Adrenal gland (tissue), 12 donors: ENCODE measurements around the gene PODXL. TPM values are rescaled to one million over a fixed set of nuclear protein-coding genes. Genes with fewer than 3 reads are reported as not detected.

Source experiments
- DNase-seq, 7 donors: peaks; one replicate each; pipeline ENCODE4 v3.0.0-alpha.2; 2019 to 2020
- H3K27ac ChIP-seq, 5 donors: fragments of 200-600 bp; sonication (generic) in 4 of 5; 1 replicate in 3 of 5; 2 replicates in 2 of 5; pipeline versions ENCODE4 v1.5.1 to v1.8.0; 2016 to 2020; ENCODE audit warnings: mild to moderate bottlenecking in 1 of 5
- H3K27me3 ChIP-seq: fragments of 200-600 bp; 2 replicates; pipeline ENCODE4 v1.8.0; 2021
- H3K36me3 ChIP-seq, 2 donors: fragments of 200-600 bp; replicated peaks in 1 of 2; 1 replicate in 1 of 2; 2 replicates in 1 of 2; pipeline versions ENCODE4 v1.5.1 to v1.8.0; 2018 to 2022
- H3K4me1 ChIP-seq, 2 donors: fragments of 200-600 bp; replicated peaks in 1 of 2; 1 replicate in 1 of 2; 2 replicates in 1 of 2; pipeline versions ENCODE4 v1.5.1 to v1.8.0; 2018 to 2021
- H3K4me3 ChIP-seq, 4 donors: fragments of 200-600 bp; sonication (generic) in 3 of 4; one replicate each; pipeline ENCODE4 v1.5.1; 2016 to 2018
- H3K9me3 ChIP-seq, 3 donors: fragments of 200-600 bp; sonication (generic) in 1 of 3; replicated peaks in 1 of 3; 1 replicate in 2 of 3; 2 replicates in 1 of 3; pipeline versions ENCODE4 v1.5.1 to v1.8.0; 2016 to 2021
- CTCF ChIP-seq, 6 experiments: fragments of 450-650 bp in 4 of 6; fragments of 200-600 bp in 2 of 6; sonication (generic) in 1 of 6; IDR thresholded peaks; 1 replicate in 5 of 6; 2 replicates in 1 of 6; pipeline versions ENCODE4 v1.5.1 to v1.8.0; 2016 to 2021; ENCODE audit warnings: antibody characterized with exemption in 6 of 6, mild to moderate bottlenecking in 2 of 6, moderate library complexity in 1 of 6
- POLR2A ChIP-seq, 2 donors: fragments of 450-650 bp; IDR thresholded peaks; one replicate each; pipeline ENCODE4 v1.6.1; 2017; ENCODE audit warnings: antibody characterized with exemption in 2 of 2, mild to moderate bottlenecking in 2 of 2, moderate library complexity in 1 of 2
- WGBS, 4 donors: extraction: QIAGEN DNeasy Blood & Tissue Kit in 2 of 4; methylation state at CpG; one replicate each; pipeline versions ENCODE4 v1.1.5 to v1.1.7; 2013 to 2017; 5-methylcytosine and 5-hydroxymethylcytosine counted together
- intact Hi-C, 2 donors: fragments of 100-400 bp; cut with DNase I; formaldehyde crosslinking; loops; one replicate each; pipeline versions ENCODE4 v1.14.1 to v1.15.0; 2022 to 2023
- polyA plus RNA-seq, 3 donors: library from polyadenylated mRNA; stranded (reverse); fragments of 200-250 nt in 2 of 3; fragments of 350-450 nt in 1 of 3; fragmentation: Illumina TruSeq in 1 of 3; extraction: RNeasy Lipid Tissue Mini Kit (QIAGEN cat#74804) in 1 of 3; gene quantifications; one replicate each; pipeline ENCODE4 v1.2.3, GENCODE V29; 2013 to 2014
- total RNA-seq, 9 donors: library from RNA; depleted of rRNA in 4 of 9; stranded (reverse); fragments of >200 nt in 4 of 9; fragments of 120-200 nt in 1 of 9; fragmentation: NEBNext Ultra II Directional in 1 of 9; extraction: Animal tissue kit (Norgen Biotek cat#: 25700) in 1 of 9; gene quantifications; one replicate each; pipeline versions ENCODE4 v1.1.0 to v1.2.4, GENCODE V29; 2013 to 2023
- donor health status: healthy with polysubstance abuse.
- donor health status: Bipolar disorder and iron deficiency.
- donor health status: DM: yes; HTN: yes; CAD: no.
- donor health status: DM: no; HTN: no; CAD: no.
- donor health status: DM: no; HTN: no; CAD: no.
- donor health status: DM: yes; HTN: yes; CAD: no.

The PODXL gene
- total and polyA plus RNA-seq, 12 donors = 7.0 to 99.6 (median 35.6) TPM

- H3K4me3 ChIP-seq = peak overlapping the region in 1 of 4 donors; percentile 43
Observed at GRCh38 chr7:131557652-131558385, 1.4 kb upstream of the PODXL start.

GRCh38 chr7:131556909-131557651 lies 652 bp upstream of the PODXL start:
- no peaks in the 10 kb centered on the region for H3K36me3 ChIP-seq
- intact Hi-C loops = no loop called here
- H3K9me3 ChIP-seq = no peaks in the 10 kb centered on the region
- WGBS, 4 donors = 2 to 10% (median 3%) methylated on average over 7 to 25 of the region's 25 CpGs
- H3K27me3 ChIP-seq = no peaks in the 10 kb centered on the region
- H3K4me3 ChIP-seq = peak overlapping the region in 2 of 4 donors; percentile 11 to 80
- TF ChIP-seq CTCF (IDR thresholded peaks at IDR 0.05) (no peak), POLR2A (IDR thresholded peaks at IDR 0.05) (no peak)
- H3K27ac ChIP-seq = peak overlapping the region in 1 of 5 donors; percentile 61
- H3K4me1 ChIP-seq = peaks cover 22 to 24% of the 10 kb centered on the region in 2 donors
- no peak for DNase-seq

More at GRCh38 chr7:131557652-131558385, 1.4 kb upstream of the PODXL start:
- H3K9me3 ChIP-seq = no peaks in the 10 kb centered on the region
- DNase-seq = no peak
- intact Hi-C loops = no loop called here
- 4 to 6% (median 5%) methylated on average over 13 to 32 of the region's 32 CpGs for WGBS, 4 donors
- H3K4me1 ChIP-seq = peaks cover 22 to 24% of the 10 kb centered on the region in 2 donors
- TF ChIP-seq CTCF (IDR thresholded peaks at IDR 0.05) (no peak), POLR2A (IDR thresholded peaks at IDR 0.05) (no peak)
- peak overlapping the region in 1 of 5 donors; percentile 49 for H3K27ac ChIP-seq
- no peaks in the 10 kb centered on the region for H3K36me3 ChIP-seq
- no peaks in the 10 kb centered on the region for H3K27me3 ChIP-seq

- intact Hi-C loops = no loop called here
- Histone ChIP-seq H3K9me3 (no peaks in the 10 kb centered on the region), H3K27me3 (no peaks in the 10 kb centered on the region), H3K27ac (peak overlapping the region in 1 of 5 donors; percentile 70), H3K4me3 (peak overlapping the region in 2 of 4 donors; percentile 40 to 80), H3K36me3 (no peaks in the 10 kb centered on the region), H3K4me1 (peaks cover 22 to 24% of the 10 kb centered on the region in 2 donors)
- TF ChIP-seq POLR2A (IDR thresholded peaks at IDR 0.05) (no peak), CTCF (IDR thresholded peaks at IDR 0.05) (no peak)
- no peak for DNase-seq
- 4 to 9% (median 6%) methylated on average over 16 to 30 of the region's 30 CpGs for WGBS, 4 donors
Observed at GRCh38 chr7:131555552-131556052, 826 bp downstream of the PODXL start.

- Histone ChIP-seq H3K4me3 (peak overlapping the region in 1 of 4 donors; percentile 80), H3K36me3 (no peaks in the 10 kb centered on the region), H3K27ac (peak overlapping the region in 1 of 5 donors; percentile 20), H3K27me3 (no peaks in the 10 kb centered on the region), H3K9me3 (no peaks in the 10 kb centered on the region), H3K4me1 (peaks cover 22 to 24% of the 10 kb centered on the region in 2 donors)
- DNase-seq = no peak
- TF ChIP-seq CTCF (IDR thresholded peaks at IDR 0.05) (no peak), POLR2A (IDR thresholded peaks at IDR 0.05) (no peak)
- intact Hi-C loops = no loop called here
- 56 to 68% (median 66%) methylated on average over 12 of the region's 12 CpGs for WGBS, 4 donors
Observed at GRCh38 chr7:131554880-131555516, 1.4 kb downstream of the PODXL start.
